A673 (cell line): ENCODE results near the gene ROGDI.

ENCODE experiments used
- CTCF ChIP-seq: fragments of 300-800, 200-600 bp; sonication (generic); conservative IDR thresholded peaks from 2 replicates; pipeline ENCODE4 v1.5.1; 2017; ENCODE audit warnings: low read depth, mild to moderate bottlenecking, antibody characterized with exemption, low read length, moderate library complexity, mixed read lengths
- EZH2 ChIP-seq: fragments of 200-600 bp; sonication (generic); IDR thresholded peaks from 2 replicates; pipeline ENCODE4 v1.6.1; 2017; ENCODE audit warnings: borderline replicate concordance, low read depth, mild to moderate bottlenecking, mixed read lengths, antibody characterized with exemption, low read length; ENCODE audit not compliant: poor library complexity, severe bottlenecking

GRCh38 chr16:4746991-4747574 lies 55.4 kb downstream of the ROGDI start:
- no peak for TF ChIP-seq CTCF
- no peak for TF ChIP-seq EZH2
